Erythroblast (primary cell): ENCODE measurements around the gene LDLRAD2.

Experiments
- GATA1 ChIP-seq: IDR thresholded peaks from 2 replicates; pipeline ENCODE4 v1.6.1; 2011; ENCODE audit warnings: low read depth, mild to moderate bottlenecking, control low read depth, low read length, moderate library complexity
- POLR2A ChIP-seq: IDR thresholded peaks from 2 replicates; pipeline ENCODE4 v1.6.1; 2011; ENCODE audit warnings: mild to moderate bottlenecking, low read length

DNA sequence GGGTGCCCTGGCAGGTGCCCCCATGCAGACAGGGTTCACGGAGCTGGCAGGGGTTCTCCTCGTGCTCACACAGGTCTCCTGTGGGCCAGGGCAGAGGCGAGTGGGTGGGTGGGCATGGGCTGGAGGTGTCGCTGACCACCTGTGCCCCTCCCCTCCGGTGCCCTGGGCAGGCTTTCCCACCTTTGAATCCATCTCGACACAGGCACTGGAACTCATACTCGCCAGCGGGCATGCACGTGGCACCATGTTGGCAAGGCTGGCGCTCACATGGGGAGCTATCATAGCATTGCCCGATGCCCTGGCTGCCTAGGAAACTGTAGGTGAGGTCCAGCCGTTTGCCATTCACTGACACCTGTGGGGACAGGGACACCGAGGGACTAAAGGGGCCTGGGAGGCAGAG, 16.0 kb downstream of the LDLRAD2 start:
- no peak for TF ChIP-seq POLR2A
- TF ChIP-seq GATA1, result no peak
